Measurements from ENCODE around the gene AZIN2. TPM values are rescaled to one million over a fixed set of nuclear protein-coding genes. Genes with fewer than 3 reads are reported as not detected.

Gene AZIN2
- total and polyA plus RNA-seq, 4 donors: 0.68 to 2.6 (median 0.74) TPM

DNA sequence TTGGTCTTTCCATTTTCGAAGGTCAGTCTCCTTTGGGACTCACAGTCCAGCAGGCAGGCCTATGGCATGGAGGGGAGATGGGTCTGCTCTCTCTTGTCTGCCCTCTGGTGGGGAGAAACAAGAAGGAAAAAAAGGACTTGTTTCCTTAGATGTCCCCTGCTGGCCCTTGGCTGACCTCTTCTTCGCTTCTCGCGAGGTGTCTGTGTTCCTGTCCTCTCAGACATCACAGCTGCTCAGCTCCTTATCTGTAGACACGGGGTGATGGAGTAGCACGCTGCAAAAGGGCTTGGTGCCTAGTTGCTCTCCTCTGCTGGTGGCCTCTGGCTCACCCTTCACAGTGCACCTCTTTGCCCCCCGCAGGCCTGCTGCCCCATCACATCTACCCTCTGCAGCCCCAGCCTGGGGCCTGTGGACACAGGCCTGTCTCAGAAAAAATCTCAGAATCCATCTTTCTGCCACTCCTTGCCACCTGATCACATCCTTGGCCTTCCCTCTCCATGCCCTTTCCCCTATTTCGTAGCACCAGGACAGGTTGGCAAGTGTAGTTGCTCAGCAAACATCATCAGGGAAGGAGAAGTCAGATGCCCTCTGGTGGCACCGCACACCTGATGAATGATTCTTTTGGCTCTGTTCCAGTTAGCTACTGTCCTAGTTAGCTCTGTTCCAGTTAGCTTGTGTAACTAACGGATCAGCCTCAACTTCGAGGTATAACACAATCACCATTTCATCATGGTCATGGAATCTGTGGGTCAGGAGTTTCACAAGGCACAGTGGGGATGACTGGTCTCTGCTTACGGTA lies 25.5 kb upstream of the AZIN2 start (continued):
- TF ChIP-seq, protein P1, sequence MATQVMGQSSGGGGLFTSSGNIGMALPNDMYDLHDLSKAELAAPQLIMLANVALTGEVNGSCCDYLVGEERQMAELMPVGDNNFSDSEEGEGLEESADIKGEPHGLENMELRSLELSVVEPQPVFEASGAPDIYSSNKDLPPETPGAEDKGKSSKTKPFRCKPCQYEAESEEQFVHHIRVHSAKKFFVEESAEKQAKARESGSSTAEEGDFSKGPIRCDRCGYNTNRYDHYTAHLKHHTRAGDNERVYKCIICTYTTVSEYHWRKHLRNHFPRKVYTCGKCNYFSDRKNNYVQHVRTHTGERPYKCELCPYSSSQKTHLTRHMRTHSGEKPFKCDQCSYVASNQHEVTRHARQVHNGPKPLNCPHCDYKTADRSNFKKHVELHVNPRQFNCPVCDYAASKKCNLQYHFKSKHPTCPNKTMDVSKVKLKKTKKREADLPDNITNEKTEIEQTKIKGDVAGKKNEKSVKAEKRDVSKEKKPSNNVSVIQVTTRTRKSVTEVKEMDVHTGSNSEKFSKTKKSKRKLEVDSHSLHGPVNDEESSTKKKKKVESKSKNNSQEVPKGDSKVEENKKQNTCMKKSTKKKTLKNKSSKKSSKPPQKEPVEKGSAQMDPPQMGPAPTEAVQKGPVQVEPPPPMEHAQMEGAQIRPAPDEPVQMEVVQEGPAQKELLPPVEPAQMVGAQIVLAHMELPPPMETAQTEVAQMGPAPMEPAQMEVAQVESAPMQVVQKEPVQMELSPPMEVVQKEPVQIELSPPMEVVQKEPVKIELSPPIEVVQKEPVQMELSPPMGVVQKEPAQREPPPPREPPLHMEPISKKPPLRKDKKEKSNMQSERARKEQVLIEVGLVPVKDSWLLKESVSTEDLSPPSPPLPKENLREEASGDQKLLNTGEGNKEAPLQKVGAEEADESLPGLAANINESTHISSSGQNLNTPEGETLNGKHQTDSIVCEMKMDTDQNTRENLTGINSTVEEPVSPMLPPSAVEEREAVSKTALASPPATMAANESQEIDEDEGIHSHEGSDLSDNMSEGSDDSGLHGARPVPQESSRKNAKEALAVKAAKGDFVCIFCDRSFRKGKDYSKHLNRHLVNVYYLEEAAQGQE (IDR thresholded peaks at IDR 0.05): peak; percentile 9
- TF ChIP-seq, protein P2, sequence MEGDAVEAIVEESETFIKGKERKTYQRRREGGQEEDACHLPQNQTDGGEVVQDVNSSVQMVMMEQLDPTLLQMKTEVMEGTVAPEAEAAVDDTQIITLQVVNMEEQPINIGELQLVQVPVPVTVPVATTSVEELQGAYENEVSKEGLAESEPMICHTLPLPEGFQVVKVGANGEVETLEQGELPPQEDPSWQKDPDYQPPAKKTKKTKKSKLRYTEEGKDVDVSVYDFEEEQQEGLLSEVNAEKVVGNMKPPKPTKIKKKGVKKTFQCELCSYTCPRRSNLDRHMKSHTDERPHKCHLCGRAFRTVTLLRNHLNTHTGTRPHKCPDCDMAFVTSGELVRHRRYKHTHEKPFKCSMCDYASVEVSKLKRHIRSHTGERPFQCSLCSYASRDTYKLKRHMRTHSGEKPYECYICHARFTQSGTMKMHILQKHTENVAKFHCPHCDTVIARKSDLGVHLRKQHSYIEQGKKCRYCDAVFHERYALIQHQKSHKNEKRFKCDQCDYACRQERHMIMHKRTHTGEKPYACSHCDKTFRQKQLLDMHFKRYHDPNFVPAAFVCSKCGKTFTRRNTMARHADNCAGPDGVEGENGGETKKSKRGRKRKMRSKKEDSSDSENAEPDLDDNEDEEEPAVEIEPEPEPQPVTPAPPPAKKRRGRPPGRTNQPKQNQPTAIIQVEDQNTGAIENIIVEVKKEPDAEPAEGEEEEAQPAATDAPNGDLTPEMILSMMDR (IDR thresholded peaks at IDR 0.05; ENCODE audit: low read depth, low read length, missing input control): peak; percentile 69
- TF ChIP-seq RXRA (IDR thresholded peaks at IDR 0.05): peak; percentile 92 to 93
- TF ChIP-seq NR2F2 (IDR thresholded peaks at IDR 0.05): peak; percentile 25
- TF ChIP-seq, protein P3, sequence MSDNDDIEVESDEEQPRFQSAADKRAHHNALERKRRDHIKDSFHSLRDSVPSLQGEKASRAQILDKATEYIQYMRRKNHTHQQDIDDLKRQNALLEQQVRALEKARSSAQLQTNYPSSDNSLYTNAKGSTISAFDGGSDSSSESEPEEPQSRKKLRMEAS (IDR thresholded peaks at IDR 0.05): peak; percentile 58
- TF ChIP-seq RAD21 (IDR thresholded peaks at IDR 0.05): peak; percentile 82 to 92
- TF ChIP-seq SP1 (IDR thresholded peaks at IDR 0.05): peak; percentile 79
- peak; percentile 52 for TF ChIP-seq FOXA1 (IDR thresholded peaks at IDR 0.05)
- TF ChIP-seq TAF1 (conservative IDR thresholded peaks at IDR 0.05): no peak

DNA sequence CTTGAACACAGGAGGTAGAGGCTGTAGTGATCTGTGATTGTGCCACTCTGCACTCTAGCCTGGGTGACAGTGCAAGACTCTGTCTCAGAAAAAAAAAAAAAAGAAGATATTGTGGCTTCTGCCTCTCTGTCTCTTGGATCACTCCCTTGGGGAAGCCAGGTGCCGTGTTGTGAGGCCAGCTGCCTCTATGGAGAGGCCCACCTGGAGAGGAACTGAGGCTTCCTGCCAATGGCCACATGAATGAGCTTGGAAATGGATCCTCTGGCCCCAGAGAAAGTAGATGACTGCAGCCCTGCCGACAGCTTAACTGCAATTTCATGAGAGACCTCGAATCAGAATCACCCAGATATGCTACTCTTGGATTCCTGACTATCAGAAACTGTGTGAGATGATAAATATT lies 24.5 kb upstream of the AZIN2 start:
- TF ChIP-seq, protein P3 (IDR thresholded peaks at IDR 0.05): no peak
- no peak for TF ChIP-seq FOXA2 (IDR thresholded peaks at IDR 0.05)
- no peak for TF ChIP-seq TAF1 (conservative IDR thresholded peaks at IDR 0.05)
- no peak for TF ChIP-seq RAD21 (IDR thresholded peaks at IDR 0.05)
- TF ChIP-seq, protein P2 (IDR thresholded peaks at IDR 0.05; ENCODE audit: low read depth, low read length, missing input control): no peak
- TF ChIP-seq JUND (IDR thresholded peaks at IDR 0.05): no peak
- no peak for TF ChIP-seq EGR1 (IDR thresholded peaks at IDR 0.05; ENCODE audit: low read depth in 2 of 2)
- no peak for TF ChIP-seq RXRA (IDR thresholded peaks at IDR 0.05)
- no peak for DNase-seq (ENCODE audit: low spot score)
- Histone ChIP-seq H3K27ac (ENCODE audit: low read depth in 1 of 2, low read length in 2 of 2) (no peak overlapping the region), H3K27me3 (ENCODE audit: control insufficient read depth in 4 of 4, insufficient read depth in 4 of 4, low read length in 3 of 4) (no peaks in the 10 kb centered on the region), H3K9ac (ENCODE audit: low read depth in 1 of 2, low read length in 2 of 2) (no peak overlapping the region), H3K9me3 (ENCODE audit: control insufficient read depth in 4 of 4, low read length in 3 of 4) (no peaks in the 10 kb centered on the region), H3K4me3 (ENCODE audit: low read depth in 1 of 3, low read length in 3 of 3) (no peak overlapping the region), H3K4me1 (ENCODE audit: control insufficient read depth in 4 of 4, insufficient read depth in 4 of 4, low read length in 3 of 4) (peaks cover 3 to 17% (median 6%) of the 10 kb centered on the region in 4 donors), H3K36me3 (ENCODE audit: control insufficient read depth in 4 of 4, insufficient read depth in 3 of 4, low read depth in 1 of 4, low read length in 3 of 4) (no peaks in the 10 kb centered on the region)
- whole genome bisulfite sequencing: 96% methylated on average over 3 of the region's 3 CpGs

All from liver (tissue), 9 donors.